ENCODE results near the gene PHB1. TPM values are rescaled to one million over a fixed set of nuclear protein-coding genes. Genes with fewer than 3 reads are reported as not detected.
A peak's percentile ranks its signal among the peaks of the same experiment; 100 is the strongest.

Gene PHB1
- total and polyA plus RNA-seq, 2 of the 8 experiments (the other 6 are each of a cell fraction or from before 2014, with no cell fraction given): 386 to 597 TPM

DNA sequence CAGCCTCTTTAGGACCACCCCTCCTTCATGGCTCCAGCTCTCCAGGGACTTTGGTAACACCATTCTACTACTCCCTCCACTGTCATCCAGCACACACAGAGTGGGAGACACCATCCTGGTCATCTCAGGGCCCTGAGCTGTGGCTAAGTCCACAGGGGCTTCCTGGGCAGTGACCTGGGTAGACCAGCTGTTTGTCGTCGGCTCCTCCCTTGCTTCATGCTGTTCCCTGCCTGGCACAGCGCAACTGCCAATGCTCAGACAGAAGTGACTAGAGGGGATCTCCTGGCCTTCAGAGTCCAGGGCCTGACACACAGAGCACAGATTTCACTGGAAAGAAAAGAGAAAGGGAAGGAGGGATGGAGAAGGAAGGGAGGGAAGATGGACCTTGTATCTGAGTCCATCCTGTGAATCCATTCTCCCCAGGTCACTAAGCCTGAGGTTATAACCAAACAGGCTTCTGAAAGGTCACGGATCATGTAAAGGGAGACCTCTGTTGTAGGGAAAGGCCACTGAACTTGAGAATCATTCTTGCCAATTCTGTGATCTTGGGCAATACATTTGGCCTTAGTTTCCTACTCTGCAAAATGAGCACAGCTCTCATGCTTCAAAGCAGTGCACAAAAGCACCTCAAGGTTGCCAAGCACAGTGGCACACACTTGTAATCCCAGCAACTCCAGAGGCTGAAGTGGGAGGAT lies 18.5 kb upstream of the PHB1 start:
- no peak overlapping the region for H2BK12ac ChIP-seq (ENCODE audit: low read depth, low read length)
- no peak overlapping the region for H4K91ac ChIP-seq (replicated peaks; ENCODE audit: insufficient read length, low read length)
- no peak overlapping the region for H3K27ac ChIP-seq (ENCODE audit: low read depth, low read length)
- H2BK5ac ChIP-seq (ENCODE audit: low read depth, low read length): no peak overlapping the region
- no peak overlapping the region; the same call in 1 of the 2 replicates for H2AK5ac ChIP-seq (ENCODE audit: low read depth, low read length)
- ChIA-PET POLR2A (ENCODE audit: partially characterized antibody) (no interaction called here), CTCF (ENCODE audit: partially characterized antibody) (interaction anchor here (0.6 to 10.4 kb wide), 14 partner anchors 10 to 320 kb away, joined by 3 to 146 read pairs (median 34); partner anchors contain the start of genes NGFR and PHB1)
- no peaks in the 10 kb centered on the region for H3K36me3 ChIP-seq (ENCODE audit: control insufficient read depth in 2 of 4, insufficient read depth in 4 of 4, low read length in 3 of 4)
- no peak overlapping the region for H2BK20ac ChIP-seq (ENCODE audit: low read length)
- H4K5ac ChIP-seq (ENCODE audit: insufficient read length, low read depth, low read length): no peak overlapping the region
- 92% methylated on average over 4 of the region's 4 CpGs; no CpG with 5 or more reads in 1 of the 2 experiments for WGBS, 2 experiments (ENCODE audit: extremely low coverage in 1 of 2, insufficient coverage in 1 of 2, insufficient read length in 1 of 2, insufficient replicate concordance in 2 of 2, low coverage in 1 of 2, low lambda C conversion rate in 2 of 2, missing lambda C conversion rate in 1 of 2)
- no peak overlapping the region for H3K23ac ChIP-seq (ENCODE audit: insufficient read length)
- no peaks in the 10 kb centered on the region for H3K9me3 ChIP-seq (ENCODE audit: insufficient read depth in 2 of 2, low read depth in 1 of 2, low read length in 1 of 2)
- H3K79me1 ChIP-seq (ENCODE audit: low read depth, low read length): no peaks in the 10 kb centered on the region
- H3K14ac ChIP-seq (ENCODE audit: insufficient read length): no peak overlapping the region
- no peak overlapping the region for H3K4ac ChIP-seq (replicated peaks; ENCODE audit: insufficient read length, low read depth, low read length)
- H3K18ac ChIP-seq (ENCODE audit: extremely low read depth, low read length): no peak overlapping the region
- peaks cover 0 to 11% (median 3%) of the 10 kb centered on the region in 4 experiments; a peak in 5 of 7 replicates for H3K4me1 ChIP-seq (replicated peaks in 1 of 4; ENCODE audit: control insufficient read depth in 3 of 4, insufficient read depth in 4 of 4, low read length in 3 of 4)
- no peak overlapping the region for H3K4me3 ChIP-seq (ENCODE audit: extremely low read depth in 1 of 4, insufficient read depth in 2 of 4, low read depth in 3 of 4, low read length in 4 of 4)
- peaks cover 0 to 7% (median 3%) of the 10 kb centered on the region in 4 experiments; a peak in 2 of 7 replicates for H3K27me3 ChIP-seq (replicated peaks in 1 of 4; ENCODE audit: control insufficient read depth in 3 of 4, extremely low read depth in 1 of 4, insufficient read depth in 3 of 4, low read length in 3 of 4)
- no peak for FAIRE-seq
- no peak for TF ChIP-seq RFX5 (IDR thresholded peaks at IDR 0.05; ENCODE audit: borderline replicate concordance, low read depth, low read length)
- TF ChIP-seq USF2 (IDR thresholded peaks at IDR 0.05; ENCODE audit: low read length): no peak
- TF ChIP-seq TAF7 (optimal IDR thresholded peaks at IDR 0.05; ENCODE audit: borderline replicate concordance, low read depth, low read length): no peak
- no peak for TF ChIP-seq CHD2 (IDR thresholded peaks at IDR 0.05; ENCODE audit: low read length)
- no peak for TF ChIP-seq BRCA1 (IDR thresholded peaks at IDR 0.05; ENCODE audit: low read depth, low read length)
- no peak for TF ChIP-seq SRF (IDR thresholded peaks at IDR 0.05; ENCODE audit: low read depth, low read length)
- no peak for TF ChIP-seq HDAC6 (IDR thresholded peaks at IDR 0.05; ENCODE audit: low read depth, low read length)
- H3K4me2 ChIP-seq (ENCODE audit: insufficient read depth in 1 of 2, low read depth in 2 of 2, low read length in 2 of 2): no peak overlapping the region
- no peaks in the 10 kb centered on the region for H3K23me2 ChIP-seq (ENCODE audit: low read depth, low read length)
- H4K8ac ChIP-seq (ENCODE audit: extremely low read depth, insufficient read depth, low read length): peak overlapping the region; percentile 71; the same call in 1 of the 2 replicates
- H3K56ac ChIP-seq (replicated peaks; ENCODE audit: insufficient read length, low read depth, low read length): no peak overlapping the region
- no peaks in the 10 kb centered on the region for H3K79me2 ChIP-seq (ENCODE audit: control insufficient read depth in 1 of 2, insufficient read depth in 2 of 2, low read length in 2 of 2)
- H4K20me1 ChIP-seq (replicated peaks in 1 of 2; ENCODE audit: control insufficient read depth in 1 of 2, insufficient read depth in 2 of 2, low read length in 2 of 2): no peaks in the 10 kb centered on the region
- H2BK120ac ChIP-seq (replicated peaks; ENCODE audit: low read depth, low read length): no peak overlapping the region
- H2BK15ac ChIP-seq (ENCODE audit: low read length): no peak overlapping the region
- DNase-seq (ENCODE audit: low read depth in 1 of 2, low spot score in 2 of 2): no peak
- no peak overlapping the region for H2AFZ ChIP-seq (ENCODE audit: low read length)
- 0 out of 7 replicates have a peak overlapping the region, but pooled peaks of 1 of the 4 experiments have one; percentile 8 for H3K9ac ChIP-seq (replicated peaks in 1 of 4; ENCODE audit: extremely low read depth in 1 of 4, low read depth in 3 of 4, low read length in 3 of 4)
